GM12865 (cell line): ENCODE results near the gene KCNT1.

Source experiments
- DNase-seq: peaks from one replicate; pipeline ENCODE4 v3.0.0; 2010; ENCODE audit warnings: low read depth
- H3K4me3 ChIP-seq: 2 replicates; pipeline ENCODE4 v1.5.1; 2011; ENCODE audit warnings: mild to moderate bottlenecking, low read depth, low read length, control low read depth
- CTCF ChIP-seq: IDR thresholded peaks from 2 replicates; pipeline ENCODE4 v1.5.1; 2011; ENCODE audit warnings: low read length, control low read depth, low read depth, inconsistent platforms; ENCODE audit not compliant: insufficient read depth; ENCODE audit errors: missing control alignments

Gene KCNT1

GRCh38 chr9:135673941-135674340 lies 28.0 kb upstream of the KCNT1 start:
- TF ChIP-seq CTCF: no peak
- DNase-seq: no peak
- no peak overlapping the region for H3K4me3 ChIP-seq

- TF ChIP-seq CTCF: no peak
- H3K4me3 ChIP-seq: no peak overlapping the region
These were observed 27.0 kb upstream of the KCNT1 start for GRCh38 chr9:135674977-135675376.

GRCh38 chr9:135676891-135677290 lies 25.1 kb upstream of the KCNT1 start:
- TF ChIP-seq CTCF: no peak
- no peak for DNase-seq
- no peak overlapping the region for H3K4me3 ChIP-seq

More at GRCh38 chr9:135674977-135675376, 27.0 kb upstream of the KCNT1 start:
- no peak for DNase-seq

- TF ChIP-seq CTCF: no peak
- no peak overlapping the region for H3K4me3 ChIP-seq
- DNase-seq: no peak
These were observed 24.3 kb upstream of the KCNT1 start for GRCh38 chr9:135677641-135678168.

- no peak for DNase-seq
- no peak overlapping the region for H3K4me3 ChIP-seq
- TF ChIP-seq CTCF: no peak
These were observed 23.6 kb upstream of the KCNT1 start for GRCh38 chr9:135678236-135679017.

- no peak for TF ChIP-seq CTCF
- no peak overlapping the region for H3K4me3 ChIP-seq
- DNase-seq: no peak
These were observed 21.9 kb upstream of the KCNT1 start for GRCh38 chr9:135680056-135680455.
